HUES64 (cell line): Measurements from ENCODE around the gene MVB12A.
A peak's percentile ranks its signal among the peaks of the same experiment; 100 is the strongest.

ENCODE experiments used
- H3K27ac ChIP-seq: 2 replicates; pipeline ENCODE4 v1.7.0; 2013; ENCODE audit warnings: low read depth, low read length, inconsistent platforms
- H3K27me3 ChIP-seq: 2 replicates; pipeline ENCODE4 v1.6.1; 2013; ENCODE audit warnings: mild to moderate bottlenecking, low read length; ENCODE audit not compliant: insufficient read depth
- H3K36me3 ChIP-seq: 2 replicates; pipeline ENCODE4 v1.6.1; 2013; ENCODE audit warnings: mild to moderate bottlenecking, low read length; ENCODE audit not compliant: insufficient read depth
- H3K4me1 ChIP-seq: 2 replicates; pipeline ENCODE4 v1.6.1; 2013; ENCODE audit warnings: mild to moderate bottlenecking, low read length, moderate library complexity; ENCODE audit not compliant: insufficient read depth
- H3K4me3 ChIP-seq: 2 replicates; pipeline ENCODE4 v1.5.1; 2013; ENCODE audit warnings: mild to moderate bottlenecking, low read length, moderate library complexity
- H3K9ac ChIP-seq: 2 replicates; pipeline ENCODE4 v1.6.1; 2013; ENCODE audit warnings: mild to moderate bottlenecking, low read depth, low read length
- H3K9me3 ChIP-seq: 2 replicates; pipeline ENCODE4 v1.6.1; 2013; ENCODE audit warnings: low read depth, low read length; ENCODE audit not compliant: insufficient read depth
- WGBS: fragments of 150-250, 120-280 bp; methylation state at CpG from one replicate; pipeline ENCODE4 v1.1.7; 2013; ENCODE audit warnings: missing lambda C conversion rate; 5-methylcytosine and 5-hydroxymethylcytosine counted together

The MVB12A gene

GRCh38 chr19:17467471-17468301, 47.8 kb downstream of the MVB12A start:
- H3K27ac ChIP-seq, result no peak overlapping the region
- H3K9me3 ChIP-seq, result no peaks in the 10 kb centered on the region
- H3K4me3 ChIP-seq, result no peak overlapping the region
- H3K36me3 ChIP-seq, result no peaks in the 10 kb centered on the region
- WGBS, result 92% methylated on average over 12 of the region's 12 CpGs
- peaks cover 8% of the 10 kb centered on the region for H3K4me1 ChIP-seq
- no peak overlapping the region for H3K9ac ChIP-seq
- peaks cover 12% of the 10 kb centered on the region for H3K27me3 ChIP-seq

- Histone ChIP-seq H3K4me1 (peaks cover 8% of the 10 kb centered on the region), H3K27ac (no peak overlapping the region), H3K9ac (0 out of 2 replicates have a peak overlapping the region, but pooled peaks have one; percentile 48), H3K4me3 (peak overlapping the region; percentile 88), H3K9me3 (no peaks in the 10 kb centered on the region), H3K27me3 (peaks cover 12% of the 10 kb centered on the region), H3K36me3 (no peaks in the 10 kb centered on the region)
- 66% methylated on average over 25 of the region's 25 CpGs for WGBS
Observed at GRCh38 chr19:17468302-17469091, 48.6 kb downstream of the MVB12A start.

GRCh38 chr19:17469092-17469480, 49.2 kb downstream of the MVB12A start:
- no peak overlapping the region for H3K27ac ChIP-seq
- peaks cover 12% of the 10 kb centered on the region for H3K27me3 ChIP-seq
- H3K9ac ChIP-seq, result peak overlapping the region; percentile 48; the same call in 1 of the 2 replicates
- H3K36me3 ChIP-seq, result no peaks in the 10 kb centered on the region
- peaks cover 8% of the 10 kb centered on the region for H3K4me1 ChIP-seq
- H3K9me3 ChIP-seq, result no peaks in the 10 kb centered on the region
- peak overlapping the region; percentile 88 for H3K4me3 ChIP-seq
- WGBS, result 5% methylated on average over 19 of the region's 19 CpGs

GRCh38 chr19:17469481-17470067, 49.7 kb downstream of the MVB12A start:
- no peaks in the 10 kb centered on the region for H3K9me3 ChIP-seq
- peak overlapping the region; percentile 58; the same call in 1 of the 2 replicates for H3K27ac ChIP-seq
- peaks cover 8% of the 10 kb centered on the region for H3K4me1 ChIP-seq
- H3K36me3 ChIP-seq, result no peaks in the 10 kb centered on the region
- H3K27me3 ChIP-seq, result peaks cover 12% of the 10 kb centered on the region
- H3K4me3 ChIP-seq, result peak overlapping the region; percentile 88
- H3K9ac ChIP-seq, result peak overlapping the region; percentile 48; the same call in 1 of the 2 replicates
- under 1% methylated on average over 31 of the region's 31 CpGs for WGBS

- H3K27me3 ChIP-seq, result peaks cover 12% of the 10 kb centered on the region
- H3K27ac ChIP-seq, result peak within 1 kb of the TSS; percentile 67; the same call in 1 of the 2 replicates
- H3K9me3 ChIP-seq, result no peaks in the 10 kb centered on the region
- peaks cover 8% of the 10 kb centered on the region for H3K4me1 ChIP-seq
- H3K4me3 ChIP-seq, result peak within 1 kb of the TSS; percentile 88
- no peaks in the 10 kb centered on the region for H3K36me3 ChIP-seq
- H3K9ac ChIP-seq, result peak within 1 kb of the TSS; percentile 62
- WGBS, result under 1% methylated on average over 65 of the region's 67 CpGs
Observed at GRCh38 chr19:17470068-17470841, 50.4 kb downstream of the MVB12A start, which contains the start of gene SLC27A1. TSS of gene SLC27A1 (plus strand) at chr19:17470524. CDS start at chr19:17470541, 17 bp downstream.

- Histone ChIP-seq H3K9me3 (no peaks in the 10 kb centered on the region), H3K9ac (no peak overlapping the region), H3K27ac (no peak overlapping the region), H3K36me3 (no peaks in the 10 kb centered on the region), H3K27me3 (peaks cover 12% of the 10 kb centered on the region), H3K4me3 (peak overlapping the region; percentile 88), H3K4me1 (peaks cover 4% of the 10 kb centered on the region)
- 61% methylated on average over 11 of the region's 12 CpGs for WGBS
Observed at GRCh38 chr19:17471410-17472125, 51.7 kb downstream of the MVB12A start.

- Histone ChIP-seq H3K27me3 (peaks cover 9% of the 10 kb centered on the region), H3K4me3 (no peak overlapping the region), H3K36me3 (no peaks in the 10 kb centered on the region), H3K27ac (no peak overlapping the region), H3K9ac (no peak overlapping the region), H3K9me3 (no peaks in the 10 kb centered on the region), H3K4me1 (peaks cover 4% of the 10 kb centered on the region)
- WGBS, result 92% methylated on average over 9 of the region's 9 CpGs
Observed at GRCh38 chr19:17473041-17473440, 53.2 kb downstream of the MVB12A start.
